OCI-LY7 (cell line): ENCODE results near the gene ST6GAL2. TPM values are rescaled to one million over a fixed set of nuclear protein-coding genes. Genes with fewer than 3 reads are reported as not detected.

Experiments used
- BruUV-seq: library from RNA; stranded (reverse); fragments of 400-500 nt; replicated peaks from 2 replicates; lab custom pipeline; 2021; lab: Mats Ljungman, UMichigan
- CTCF ChIA-PET: fragments of 300-600 bp; sonication (Branson Sonifier 250); formaldehyde crosslinking; loops from one replicate; lab custom pipeline; 2022; ENCODE audit warnings: antibody characterized with exemption; ENCODE audit not compliant: unreplicated experiment; lab: Charles Lee
- POLR2A ChIA-PET: fragments of 300-600 bp; sonication (Branson Sonifier 250); formaldehyde crosslinking; loops from one replicate; lab custom pipeline; 2022; ENCODE audit warnings: antibody characterized with exemption; lab: Charles Lee
- DNase-seq: peaks from one replicate; pipeline ENCODE4 v3.0.0-alpha.2; 2015; ENCODE audit warnings: low spot score
- H2AFZ ChIP-seq: fragments of 200-600 bp; sonication (generic), shearing (Covaris generic); 2 replicates; pipeline ENCODE4 v1.6.1; 2014; ENCODE audit warnings: mild to moderate bottlenecking, antibody characterized with exemption, low read length, moderate library complexity
- H3K27ac ChIP-seq: fragments of 200-600 bp; sonication (generic); 2 replicates; pipeline ENCODE4 v1.5.1; 2014; ENCODE audit warnings: mixed run types, low read depth, mild to moderate bottlenecking, moderate library complexity, low read length, inconsistent platforms; ENCODE audit not compliant: poor library complexity, severe bottlenecking
- H3K36me3 ChIP-seq: fragments of 200-600 bp; sonication (generic); 2 replicates; pipeline ENCODE4 v1.6.1; 2014; ENCODE audit warnings: mild to moderate bottlenecking, antibody characterized with exemption, low read length, moderate library complexity, mixed read lengths; ENCODE audit not compliant: insufficient read depth
- H3K4me1 ChIP-seq: fragments of 200-600 bp; sonication (generic); 2 replicates; pipeline ENCODE4 v1.5.1; 2014; ENCODE audit warnings: mild to moderate bottlenecking, low read length; ENCODE audit not compliant: insufficient read depth, poor library complexity, severe bottlenecking
- H3K4me2 ChIP-seq: fragments of 200-600 bp; sonication (generic); 2 replicates; pipeline ENCODE4 v1.6.1; 2014; ENCODE audit warnings: mild to moderate bottlenecking, low read length
- H3K4me3 ChIP-seq: fragments of 200-600 bp; sonication (generic); 2 replicates; pipeline ENCODE4 v1.5.1; 2014; ENCODE audit warnings: mild to moderate bottlenecking, low read depth, low read length; ENCODE audit not compliant: poor library complexity, severe bottlenecking
- H3K79me2 ChIP-seq: fragments of 200-600 bp; sonication (generic); 2 replicates; pipeline ENCODE4 v1.6.1; 2016; ENCODE audit warnings: low read depth, mild to moderate bottlenecking, low read length, moderate library complexity, mixed read lengths; ENCODE audit not compliant: insufficient read depth
- H3K9me2 ChIP-seq: fragments of 200-600 bp; sonication (generic); 2 replicates; pipeline ENCODE4 v1.6.1; 2016; ENCODE audit warnings: mild to moderate bottlenecking, low read length, mixed read lengths; ENCODE audit not compliant: insufficient read depth
- H3K9me3 ChIP-seq: fragments of 200-600 bp; sonication (generic); 2 replicates; pipeline ENCODE4 v1.6.1; 2014; ENCODE audit warnings: mild to moderate bottlenecking, mixed run types, low read length, mixed read lengths
- H4K20me1 ChIP-seq: fragments of 200-600 bp; sonication (generic); 2 replicates; pipeline ENCODE4 v1.6.1; 2014; ENCODE audit warnings: mild to moderate bottlenecking, antibody characterized with exemption, low read length, moderate library complexity, mixed read lengths; ENCODE audit not compliant: insufficient read depth
- CTCF ChIP-seq: fragments of 200-600 bp; sonication (generic); conservative IDR thresholded peaks from 2 replicates; pipeline ENCODE4 v1.5.1; 2014; ENCODE audit warnings: mild to moderate bottlenecking, antibody characterized with exemption, low read length, moderate library complexity, mixed read lengths
- EZH2phosphoT487 ChIP-seq: fragments of 200-600 bp; sonication (generic); IDR thresholded peaks from 2 replicates; pipeline ENCODE4 v1.6.1; 2018; ENCODE audit warnings: low read depth, borderline replicate concordance, mild to moderate bottlenecking, mixed run types, antibody characterized with exemption, low read length, moderate library complexity, mixed read lengths
- intact Hi-C: fragments of 100-400 bp; cut with micrococcal nuclease; formaldehyde crosslinking; loops from one replicate; pipeline ENCODE4 v1.10.0; 2022; ENCODE audit not compliant: unreplicated experiment
- total RNA-seq, 2 experiments: library from RNA; depleted of rRNA in 1 of 2; stranded (reverse); fragments of >200 nt in 1 of 2; shearing (Covaris generic) in 1 of 2; gene quantifications; 2 replicates each; pipeline ENCODE4 v1.2.3, GENCODE V29; 2014 to 2022

ST6GAL2 gene
- total RNA-seq, 2 experiments from 2014 or later: not detected

- H3K4me2 ChIP-seq: no peak overlapping the region
- H4K20me1 ChIP-seq: no peaks in the 10 kb centered on the region
- no peaks in the 10 kb centered on the region for H3K9me2 ChIP-seq
- no TSS peak for BruUV-seq
- H3K4me1 ChIP-seq: no peaks in the 10 kb centered on the region
- H3K79me2 ChIP-seq: no peaks in the 10 kb centered on the region
- DNase-seq: no peak
- ChIA-PET POLR2A (no interaction called here), CTCF (no interaction called here)
- no peak overlapping the region for H3K4me3 ChIP-seq
- no peak overlapping the region for H3K27ac ChIP-seq
- TF ChIP-seq EZH2phosphoT487 (no peak), CTCF (no peak)
- no peak overlapping the region for H2AFZ ChIP-seq
- no peaks in the 10 kb centered on the region for H3K9me3 ChIP-seq
- H3K36me3 ChIP-seq: no peaks in the 10 kb centered on the region
- intact Hi-C loops: no loop called here
These were observed 85.8 kb downstream of the ST6GAL2 start for GRCh38 chr2:106800180-106800579.

- Histone ChIP-seq H3K4me2 (no peak overlapping the region), H3K27ac (no peak overlapping the region), H3K36me3 (no peaks in the 10 kb centered on the region), H3K9me2 (no peaks in the 10 kb centered on the region), H3K4me1 (no peaks in the 10 kb centered on the region), H3K79me2 (no peaks in the 10 kb centered on the region), H4K20me1 (no peaks in the 10 kb centered on the region), H3K9me3 (no peaks in the 10 kb centered on the region), H3K4me3 (no peak overlapping the region), H2AFZ (no peak overlapping the region)
- POLR2A ChIA-PET: interaction anchor here (0.6 kb wide), 1 partner anchor 1452 kb away, joined by 3 read pairs; no protein-coding TSS in a partner anchor
- no peak for DNase-seq
- TF ChIP-seq CTCF (no peak), EZH2phosphoT487 (no peak)
- no TSS peak for BruUV-seq
- intact Hi-C loops: no loop called here
- CTCF ChIA-PET: no interaction called here
These were observed 87.0 kb downstream of the ST6GAL2 start for GRCh38 chr2:106798826-106799552.

GRCh38 chr2:106797494-106797893, 88.5 kb downstream of the ST6GAL2 start:
- no TSS peak for BruUV-seq
- H2AFZ ChIP-seq: no peak overlapping the region
- DNase-seq: no peak
- no peak overlapping the region for H3K4me2 ChIP-seq
- no peak overlapping the region for H3K27ac ChIP-seq
- no peak overlapping the region for H3K4me3 ChIP-seq
- ChIA-PET POLR2A (no interaction called here), CTCF (no interaction called here)
- no peaks in the 10 kb centered on the region for H4K20me1 ChIP-seq
- no peaks in the 10 kb centered on the region for H3K4me1 ChIP-seq
- H3K79me2 ChIP-seq: no peaks in the 10 kb centered on the region
- no peaks in the 10 kb centered on the region for H3K9me2 ChIP-seq
- TF ChIP-seq CTCF: no peak
- no peak for TF ChIP-seq EZH2phosphoT487
- no peaks in the 10 kb centered on the region for H3K36me3 ChIP-seq
- no peaks in the 10 kb centered on the region for H3K9me3 ChIP-seq
- intact Hi-C loops: no loop called here
